Keratinocyte (primary cell): ENCODE measurements around the gene CCDC71.

Experiments
- EZH2 ChIP-seq: IDR thresholded peaks from one replicate; pipeline ENCODE4 v1.6.1; 2012; ENCODE audit warnings: inconsistent platforms, mild to moderate bottlenecking, low read length, moderate library complexity
- TF ChIP-seq, protein P1 (sequence below), 3 experiments: IDR thresholded peaks in 1 of 3; conservative IDR thresholded peaks in 1 of 3; optimal IDR thresholded peaks in 1 of 3; 2 replicates in 2 of 3; 3 replicates in 1 of 3; pipeline versions ENCODE3 to v1.5.1; 2011; ENCODE audit warnings: low read length in 3 of 3, mild to moderate bottlenecking in 3 of 3, moderate library complexity in 2 of 3, control low read depth in 1 of 3, inconsistent platforms in 1 of 3; ENCODE audit not compliant: insufficient read depth in 2 of 3; ENCODE audit errors: extremely low read depth in 1 of 3

DNA sequence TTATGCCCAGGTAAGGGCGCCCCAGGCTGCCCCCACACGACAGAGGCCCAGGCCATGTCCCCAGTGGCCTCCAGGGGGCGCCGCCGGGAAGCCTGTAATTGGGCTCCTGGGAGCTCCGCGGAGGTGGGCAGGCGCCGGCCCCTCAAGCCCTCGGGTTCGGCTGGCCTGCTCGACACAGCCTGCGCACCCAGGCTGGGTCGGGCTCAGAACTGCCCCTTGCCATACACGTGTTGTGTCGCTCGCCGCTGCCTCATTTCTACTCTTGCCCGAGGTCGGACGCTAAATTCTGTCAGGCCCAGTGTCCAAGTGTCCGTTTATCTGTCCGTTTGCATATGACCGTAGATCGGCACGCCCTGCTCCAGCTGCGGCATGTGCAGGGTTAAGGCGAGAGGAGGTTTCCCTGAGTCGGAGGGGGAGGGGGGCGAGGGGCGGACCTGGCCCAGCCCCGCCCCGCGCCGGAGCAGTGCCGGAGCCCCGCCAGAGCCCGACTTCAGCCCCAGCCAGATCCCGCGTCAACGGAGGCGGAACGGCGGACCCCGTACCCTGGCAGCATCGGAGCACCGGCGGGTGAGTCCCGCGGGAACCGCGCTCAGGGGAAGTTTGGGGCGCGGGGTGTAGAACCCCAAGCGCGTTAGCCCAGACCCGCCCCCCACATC lies 5.1 kb upstream of the CCDC71 start, which contains the start of gene KLHDC8B:
- TF ChIP-seq, protein P1, sequence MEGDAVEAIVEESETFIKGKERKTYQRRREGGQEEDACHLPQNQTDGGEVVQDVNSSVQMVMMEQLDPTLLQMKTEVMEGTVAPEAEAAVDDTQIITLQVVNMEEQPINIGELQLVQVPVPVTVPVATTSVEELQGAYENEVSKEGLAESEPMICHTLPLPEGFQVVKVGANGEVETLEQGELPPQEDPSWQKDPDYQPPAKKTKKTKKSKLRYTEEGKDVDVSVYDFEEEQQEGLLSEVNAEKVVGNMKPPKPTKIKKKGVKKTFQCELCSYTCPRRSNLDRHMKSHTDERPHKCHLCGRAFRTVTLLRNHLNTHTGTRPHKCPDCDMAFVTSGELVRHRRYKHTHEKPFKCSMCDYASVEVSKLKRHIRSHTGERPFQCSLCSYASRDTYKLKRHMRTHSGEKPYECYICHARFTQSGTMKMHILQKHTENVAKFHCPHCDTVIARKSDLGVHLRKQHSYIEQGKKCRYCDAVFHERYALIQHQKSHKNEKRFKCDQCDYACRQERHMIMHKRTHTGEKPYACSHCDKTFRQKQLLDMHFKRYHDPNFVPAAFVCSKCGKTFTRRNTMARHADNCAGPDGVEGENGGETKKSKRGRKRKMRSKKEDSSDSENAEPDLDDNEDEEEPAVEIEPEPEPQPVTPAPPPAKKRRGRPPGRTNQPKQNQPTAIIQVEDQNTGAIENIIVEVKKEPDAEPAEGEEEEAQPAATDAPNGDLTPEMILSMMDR (optimal IDR thresholded peaks at IDR 0.05 in 1 of 3, IDR thresholded peaks at IDR 0.05 in 1 of 3, conservative IDR thresholded peaks at IDR 0.05 in 1 of 3; ENCODE audit: extremely low read depth in 1 of 3, insufficient read depth in 2 of 3, low read length in 3 of 3), result peak; percentile 79 to 99 (median 87)
- TF ChIP-seq EZH2, result no peak
